ENCODE data around the gene FAT4.

FAT4 gene

GRCh38 chr4:125316791-125317524 is 2.2 kb downstream of the FAT4 start:
- DNase-seq: peak; percentile 23

GRCh38 chr4:125317525-125317877 is 2.7 kb downstream of the FAT4 start:
- peak; percentile 28 for DNase-seq

GRCh38 chr4:125319311-125319710 is 4.6 kb downstream of the FAT4 start:
- DNase-seq: no peak

GRCh38 chr4:125321709-125322365 is 7.1 kb downstream of the FAT4 start:
- DNase-seq: no peak

DNA sequence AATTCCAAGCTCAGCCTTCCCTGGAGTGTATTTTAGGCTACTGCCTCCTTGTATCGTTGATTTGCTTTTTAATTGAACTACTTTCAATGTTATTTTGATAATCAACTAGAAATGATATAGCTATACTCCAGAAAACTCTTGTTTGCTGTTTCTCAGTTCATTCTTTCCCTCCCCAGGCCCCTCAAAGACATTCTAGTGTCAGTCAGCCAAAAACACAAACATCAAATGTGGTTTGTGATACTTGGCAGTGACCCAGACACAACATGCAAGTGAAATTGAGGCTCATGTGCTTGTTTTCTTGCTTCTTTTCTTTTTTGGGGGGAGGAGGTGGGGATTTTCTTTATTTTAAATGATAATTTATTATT is 7.6 kb downstream of the FAT4 start:
- DNase-seq: no peak

DNA sequence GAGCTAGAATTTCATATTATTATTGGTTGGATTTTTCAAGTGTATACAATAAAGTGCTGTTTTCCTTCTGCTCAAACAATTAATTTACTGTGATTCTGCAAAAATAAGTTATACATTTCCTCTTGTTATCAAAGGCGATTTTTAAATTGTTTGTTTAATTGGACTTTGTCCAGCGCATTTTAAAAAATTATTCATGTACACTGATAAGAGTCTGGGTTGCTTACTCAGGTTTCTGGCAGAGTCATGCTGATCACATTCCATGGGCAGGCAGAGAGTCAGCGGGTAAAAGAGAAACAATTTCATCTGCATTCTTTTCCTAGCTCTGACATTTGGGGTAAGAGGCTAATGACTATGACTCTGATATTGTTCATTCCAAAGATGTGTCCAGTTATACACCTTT is 8.9 kb downstream of the FAT4 start:
- no peak for DNase-seq

DNA sequence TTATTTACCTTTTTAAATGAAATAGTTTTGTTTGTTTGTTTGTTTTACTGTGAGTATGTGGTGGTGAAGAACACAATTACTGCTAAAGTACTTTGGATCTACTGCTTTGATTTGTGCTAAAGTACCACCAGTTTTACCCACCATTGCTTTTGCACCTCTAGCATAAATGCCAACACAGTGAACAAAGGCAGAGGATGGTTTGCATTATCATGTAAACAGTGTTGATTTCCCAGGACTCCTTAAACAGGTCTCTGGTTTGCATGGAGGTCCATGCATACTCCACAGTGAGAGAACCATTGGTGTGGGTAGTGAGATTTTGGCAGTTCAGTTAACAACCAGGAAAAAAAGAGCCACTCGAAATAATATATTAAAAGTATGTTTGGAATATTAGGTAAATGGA is 11.0 kb downstream of the FAT4 start:
- DNase-seq: no peak

- no peak for DNase-seq
Measured at GRCh38 chr4:125331116-125331515, 16.4 kb downstream of the FAT4 start.

DNA sequence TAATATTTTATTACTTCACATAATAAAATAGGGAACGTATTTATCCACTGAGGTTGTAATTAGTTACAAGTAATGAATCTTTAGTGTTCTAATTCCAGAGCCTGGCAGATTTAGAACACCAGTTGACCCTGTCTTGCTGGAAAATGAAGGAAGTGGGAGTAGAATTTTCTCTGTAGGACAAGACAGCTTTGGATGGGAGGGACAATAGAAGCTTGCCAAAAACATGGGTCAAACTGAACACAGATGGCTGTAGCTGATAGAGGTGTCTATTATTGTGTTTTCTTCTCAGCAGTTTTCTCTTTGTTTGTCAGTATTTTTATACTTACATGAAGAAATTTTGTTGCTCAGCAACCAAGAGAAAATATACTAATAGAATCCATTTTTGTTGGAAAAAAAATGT is 20.2 kb downstream of the FAT4 start:
- DNase-seq: no peak

DNA sequence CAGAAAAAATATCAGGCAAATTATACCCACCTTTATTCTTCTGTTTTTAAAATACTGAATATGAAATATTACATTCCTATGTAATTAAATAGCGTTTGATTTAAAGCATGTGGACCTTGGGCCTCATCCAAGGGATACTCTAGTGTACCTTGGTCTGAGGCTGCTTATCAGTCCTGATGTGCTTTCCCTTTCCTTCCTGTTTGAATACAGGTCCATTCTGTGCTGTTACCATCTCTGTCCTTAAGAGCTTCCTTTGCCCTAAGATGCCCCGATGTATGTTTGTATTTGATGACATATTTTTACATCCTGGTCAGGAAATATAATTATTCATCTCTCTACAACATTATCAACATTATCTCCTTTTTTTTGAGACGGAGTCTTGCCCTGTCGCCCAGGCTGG is 24.1 kb downstream of the FAT4 start:
- no peak for DNase-seq

DNA sequence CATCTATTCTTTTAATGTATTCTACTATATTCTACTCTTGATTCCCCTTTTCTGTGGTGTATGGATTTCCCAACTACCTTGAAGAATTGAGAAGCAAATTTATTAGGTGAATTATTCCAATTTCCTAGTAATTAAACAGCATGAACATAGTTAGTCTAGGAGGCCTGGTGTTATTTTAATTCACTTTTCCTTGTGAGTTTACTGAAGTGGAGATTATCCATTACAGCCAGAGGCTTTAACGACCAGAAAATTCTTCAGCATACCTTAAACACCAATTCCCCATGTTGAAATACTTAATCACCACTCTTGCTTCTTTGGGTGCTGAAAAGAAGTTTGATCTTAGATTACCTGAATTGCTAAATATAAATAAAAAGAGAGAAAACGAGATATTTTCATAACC is 29.4 kb downstream of the FAT4 start:
- DNase-seq: no peak

DNA sequence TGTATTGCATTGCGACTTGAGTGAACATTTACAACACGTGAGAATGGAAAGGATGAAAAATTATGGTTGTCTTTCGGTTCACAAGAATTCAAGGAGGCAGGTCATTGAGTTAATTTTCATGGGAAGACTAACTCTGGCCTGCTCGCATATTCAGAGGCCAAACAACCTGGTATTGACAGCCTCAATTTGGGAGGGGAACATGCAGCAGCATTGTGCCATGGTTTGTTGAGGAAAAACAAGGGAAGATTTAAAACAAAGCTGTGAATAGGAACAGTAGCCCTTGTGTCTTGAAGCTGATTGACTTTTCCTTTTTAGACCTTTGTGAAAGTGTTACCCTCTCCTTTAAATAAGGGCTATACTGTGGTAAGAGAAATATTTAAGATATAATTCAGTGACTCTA is 31.9 kb downstream of the FAT4 start:
- no peak for DNase-seq

GRCh38 chr4:125350470-125351135 is 35.8 kb downstream of the FAT4 start:
- DNase-seq: no peak

DNA sequence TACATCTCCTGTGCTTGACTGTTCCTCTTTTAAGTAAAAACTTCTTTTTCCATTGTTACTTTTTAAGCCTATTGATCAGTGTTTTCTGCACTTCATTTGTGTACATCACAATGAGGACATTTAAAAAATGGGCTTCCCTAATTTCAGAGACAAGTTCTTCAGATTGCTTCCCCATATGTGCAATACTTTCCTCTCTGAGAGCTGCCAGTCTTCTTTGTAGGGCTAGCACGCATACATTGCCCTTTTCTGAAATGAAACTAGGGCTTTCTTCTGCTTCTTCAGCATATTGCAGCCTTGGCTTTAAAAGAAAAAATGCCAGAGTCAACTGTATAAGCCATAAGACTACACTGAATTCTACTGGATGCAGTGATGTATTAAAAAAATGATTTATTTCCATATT is 37.8 kb downstream of the FAT4 start:
- DNase-seq: no peak

DNA sequence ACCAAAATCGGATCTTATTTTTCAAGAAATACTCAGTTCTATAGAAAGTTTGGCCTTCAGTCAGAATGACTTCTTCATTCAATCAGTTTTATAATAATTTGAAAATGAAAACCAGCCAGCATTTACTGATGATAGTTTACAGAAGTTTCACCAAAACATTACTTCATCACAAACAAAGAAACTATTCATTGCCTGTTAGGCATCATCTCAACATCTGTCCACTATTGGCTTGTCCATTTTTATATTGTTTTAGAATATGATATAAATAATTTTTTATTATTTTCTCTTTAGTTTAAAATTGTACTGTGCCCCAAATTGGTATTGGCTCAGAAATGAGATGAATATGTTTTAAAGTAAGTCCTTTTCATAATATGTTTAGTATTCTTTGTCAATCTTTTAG is 38.4 kb downstream of the FAT4 start:
- no peak for DNase-seq

GRCh38 chr4:125355791-125356190 is 41.0 kb downstream of the FAT4 start:
- no peak for DNase-seq

DNA sequence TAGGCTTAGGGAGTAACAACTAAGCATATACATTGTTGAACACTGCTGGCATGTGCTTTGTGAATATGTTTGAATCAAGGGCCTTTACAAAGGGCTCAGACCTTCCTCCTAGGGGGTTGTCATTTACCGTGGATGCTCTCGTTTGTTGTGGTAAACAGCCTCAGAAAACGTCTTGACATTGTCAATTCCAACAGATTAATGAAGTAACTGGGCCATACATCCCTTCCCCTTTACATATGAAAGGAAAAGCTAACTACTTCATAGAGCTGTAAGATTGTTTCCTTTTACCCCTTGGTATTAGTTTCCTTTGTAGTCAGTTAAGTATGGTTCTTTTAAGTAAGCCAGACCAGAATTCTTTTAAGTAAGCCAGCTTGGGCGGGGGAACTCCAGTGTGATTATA is 42.9 kb downstream of the FAT4 start:
- DNase-seq: no peak

DNA sequence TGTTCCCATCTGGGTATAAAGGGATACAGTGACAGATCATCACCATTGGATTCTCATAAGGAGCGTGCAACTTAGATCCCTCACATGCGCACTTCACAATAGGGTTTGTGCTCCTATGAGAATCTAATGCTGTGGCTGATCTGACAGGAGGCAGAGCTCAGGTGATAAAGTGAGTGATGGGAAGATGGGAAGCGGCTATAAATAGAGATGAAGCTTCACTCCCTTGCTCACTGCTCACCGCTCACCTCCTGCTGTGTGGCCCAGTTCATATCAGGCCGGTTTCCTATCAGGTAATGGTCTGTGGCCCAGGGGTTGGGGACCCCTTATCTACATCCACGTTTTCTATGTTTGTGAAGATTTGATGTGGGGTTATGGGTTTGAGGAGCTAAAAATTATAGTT is 43.7 kb downstream of the FAT4 start:
- DNase-seq: no peak

DNA sequence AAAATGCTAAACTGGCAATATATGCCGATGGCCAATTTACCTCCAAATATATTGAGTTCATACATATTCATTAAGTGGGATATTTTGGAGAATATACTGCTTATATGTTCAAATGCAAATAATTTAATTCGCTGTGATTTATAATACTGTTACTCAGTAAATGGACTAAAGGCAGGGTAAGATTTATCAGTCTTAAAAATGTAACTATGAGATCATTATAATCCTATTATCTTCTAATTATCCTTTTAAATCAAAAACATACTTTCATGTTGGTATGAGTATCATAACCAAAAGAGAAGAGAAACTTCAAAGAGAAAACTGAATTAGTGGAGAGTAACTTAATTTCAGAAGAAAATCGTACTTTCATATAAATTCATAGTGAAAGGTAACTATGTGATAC is 44.6 kb downstream of the FAT4 start:
- no peak for DNase-seq

GRCh38 chr4:125359960-125360634 is 45.3 kb downstream of the FAT4 start:
- DNase-seq: no peak

GRCh38 chr4:125360727-125361126 is 46.0 kb downstream of the FAT4 start:
- no peak for DNase-seq
